Gastrocnemius medialis (tissue), 4 donors: Measurements from ENCODE around the gene KIF26B. TPM values are rescaled to one million over a fixed set of nuclear protein-coding genes. Genes with fewer than 3 reads are reported as not detected.

ENCODE experiments used
- ATAC-seq, 2 donors: fragments of 150-250 bp; one replicate each; pipeline ENCODE4 v1.9.1; 2016
- DNase-seq, 2 donors: peaks; one replicate each; pipeline ENCODE4 v3.0.0-alpha.2; 2019
- H3K27ac ChIP-seq, 4 donors: fragments of 200-600 bp; sonication (generic); 1 replicate in 1 of 4; 2 replicates in 3 of 4; pipeline ENCODE4 v1.5.1; 2016 to 2018; ENCODE audit warnings: mild to moderate bottlenecking in 2 of 4, moderate library complexity in 1 of 4
- H3K27me3 ChIP-seq, 3 donors: fragments of 200-600 bp; sonication (generic) in 2 of 3; 1 replicate in 1 of 3; 2 replicates in 2 of 3; pipeline versions ENCODE4 v1.5.1 to v1.6.0; 2016 to 2019; ENCODE audit warnings: mild to moderate bottlenecking in 1 of 3, moderate library complexity in 1 of 3
- H3K36me3 ChIP-seq, 2 donors: fragments of 200-600 bp; sonication (generic) in 1 of 2; one replicate each; pipeline ENCODE4 v1.5.1; 2017 to 2018
- H3K4me1 ChIP-seq, 2 donors: fragments of 200-600 bp; sonication (generic) in 1 of 2; one replicate each; pipeline ENCODE4 v1.5.1; 2016 to 2017; ENCODE audit warnings: mild to moderate bottlenecking in 2 of 2
- H3K4me3 ChIP-seq, 4 donors: fragments of 200-600 bp; sonication (generic) in 3 of 4; 1 replicate in 1 of 4; 2 replicates in 3 of 4; pipeline ENCODE4 v1.5.1; 2016 to 2019; ENCODE audit warnings: mild to moderate bottlenecking in 2 of 4
- H3K9me3 ChIP-seq, 3 donors: fragments of 200-600 bp; sonication (generic) in 2 of 3; 1 replicate in 1 of 3; 2 replicates in 2 of 3; pipeline ENCODE4 v1.5.1; 2016 to 2019
- CTCF ChIP-seq, 5 experiments: fragments of 450-650 bp in 3 of 5; fragments of 200-600 bp in 2 of 5; sonication (generic) in 2 of 5; IDR thresholded peaks in 4 of 5; conservative IDR thresholded peaks in 1 of 5; 1 replicate in 4 of 5; 2 replicates in 1 of 5; pipeline ENCODE4 v1.5.1; 2016 to 2019; ENCODE audit warnings: antibody characterized with exemption in 5 of 5, mild to moderate bottlenecking in 3 of 5, moderate library complexity in 3 of 5
- POLR2A ChIP-seq, 2 donors: fragments of 450-650 bp; IDR thresholded peaks; one replicate each; pipeline ENCODE4 v1.6.1; 2017; ENCODE audit warnings: antibody characterized with exemption in 2 of 2, mild to moderate bottlenecking in 2 of 2, moderate library complexity in 2 of 2
- in situ Hi-C, 4 donors: fragments of 200-750 bp; cut with MboI; loops; one replicate each; pipeline versions ENCODE4 v1.15.0 to v1.8.0; 2017; ENCODE audit warnings: low sequenced_read_pairs in 4 of 4
- intact Hi-C: fragments of 100-400 bp; cut with DNase I; formaldehyde crosslinking; loops from one replicate; pipeline ENCODE4 v1.15.1; 2023; ENCODE audit warnings: low total_unique reads
- total RNA-seq, 4 donors: library from RNA; depleted of rRNA; stranded (reverse); fragments of >200 nt; gene quantifications; one replicate each; pipeline versions ENCODE4 v1.1.0 to v1.2.3, GENCODE V29; 2016

Gene KIF26B
- total RNA-seq, 4 donors from 2014 or later = 0.02 to 0.20 (median 0.10) TPM; not detected in 1

DNA sequence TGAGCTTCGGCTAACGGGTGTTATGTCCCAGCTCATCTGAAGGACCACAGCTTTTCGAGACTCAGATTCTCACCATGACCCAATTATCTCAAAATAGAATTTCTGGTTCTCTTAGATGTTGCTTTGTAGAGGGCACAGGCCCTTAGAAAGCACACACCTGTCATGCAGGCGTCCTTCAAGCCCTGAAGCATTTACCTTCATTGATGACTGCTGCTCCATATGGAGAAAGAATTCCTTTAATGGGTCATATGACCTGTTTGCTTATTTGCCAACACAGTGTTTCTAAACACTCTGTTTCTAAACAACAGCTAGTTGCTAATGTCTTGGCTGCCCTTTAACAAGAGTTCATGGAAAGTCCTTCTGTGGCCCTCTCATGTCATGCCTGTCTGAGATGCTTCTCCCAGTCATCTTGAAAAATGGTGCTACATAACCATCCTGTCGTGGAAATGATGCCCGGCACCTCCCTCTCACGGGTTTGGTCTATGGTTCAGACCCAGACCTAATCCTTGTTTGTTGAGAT is 495.7 kb downstream of the KIF26B start:
- H3K36me3 ChIP-seq = no peaks in the 10 kb centered on the region
- TF ChIP-seq CTCF (IDR thresholded peaks at IDR 0.05 in 4 of 5, conservative IDR thresholded peaks at IDR 0.05 in 1 of 5) (no peak), POLR2A (IDR thresholded peaks at IDR 0.05) (no peak)
- intact Hi-C loops = no loop called here
- no peaks in the 10 kb centered on the region for H3K27me3 ChIP-seq
- DNase-seq (no peak), ATAC-seq (no peak)
- H3K4me1 ChIP-seq = no peaks in the 10 kb centered on the region
- H3K27ac ChIP-seq = no peak overlapping the region
- H3K4me3 ChIP-seq = no peak overlapping the region
- in situ Hi-C loops = no loop called here
- H3K9me3 ChIP-seq = no peaks in the 10 kb centered on the region

DNA sequence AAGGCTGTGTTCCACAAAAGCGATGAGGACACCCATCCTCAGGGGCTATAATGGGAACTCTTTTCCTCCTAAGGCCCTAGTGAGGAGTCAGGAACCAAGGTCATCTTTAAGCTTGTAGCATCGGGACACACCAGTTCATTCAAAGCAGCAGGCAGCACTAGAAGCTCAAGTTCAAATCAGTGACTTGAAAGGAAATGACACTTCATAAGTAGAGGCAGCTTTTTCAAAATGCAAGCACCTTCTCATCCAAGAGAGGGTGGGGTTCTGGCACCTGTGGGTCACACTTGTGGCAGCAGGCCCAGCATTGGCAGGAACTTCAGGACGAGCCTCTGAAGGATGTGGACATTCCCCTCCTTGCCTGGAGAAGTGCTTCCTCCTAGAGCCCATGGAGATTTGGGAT is 496.3 kb downstream of the KIF26B start:
- Histone ChIP-seq H3K27me3 (no peaks in the 10 kb centered on the region), H3K36me3 (no peaks in the 10 kb centered on the region), H3K27ac (no peak overlapping the region), H3K4me3 (no peak overlapping the region), H3K9me3 (no peaks in the 10 kb centered on the region), H3K4me1 (no peaks in the 10 kb centered on the region)
- no peak for TF ChIP-seq POLR2A (IDR thresholded peaks at IDR 0.05)
- no peak for TF ChIP-seq CTCF (IDR thresholded peaks at IDR 0.05 in 4 of 5, conservative IDR thresholded peaks at IDR 0.05 in 1 of 5)
- no peak for DNase-seq
- no peak for ATAC-seq
- in situ Hi-C loops (no loop called here), intact Hi-C loops (no loop called here)

DNA sequence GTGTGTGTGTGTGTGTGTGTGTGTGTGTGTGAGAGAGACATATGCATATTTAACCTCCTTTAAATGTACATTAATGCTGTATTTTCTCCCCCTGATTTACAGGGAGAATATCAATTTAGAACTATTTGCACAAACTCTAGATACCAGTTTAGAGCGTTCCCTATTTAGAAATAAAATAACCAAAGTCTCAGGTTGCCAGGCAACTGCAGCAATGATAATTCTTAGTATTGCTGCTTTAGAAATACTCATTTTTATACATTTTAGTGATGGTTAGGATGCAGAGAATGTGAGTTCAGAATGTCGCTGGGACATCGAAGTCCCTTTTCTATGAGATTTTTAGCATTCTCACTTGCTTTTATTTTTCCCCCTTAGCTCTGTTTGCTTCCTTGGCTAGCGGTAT is 497.3 kb downstream of the KIF26B start:
- H3K9me3 ChIP-seq = no peaks in the 10 kb centered on the region
- in situ Hi-C loops = no loop called here
- H3K4me1 ChIP-seq = no peaks in the 10 kb centered on the region
- no peak overlapping the region for H3K4me3 ChIP-seq
- H3K36me3 ChIP-seq = no peaks in the 10 kb centered on the region
- TF ChIP-seq POLR2A (IDR thresholded peaks at IDR 0.05) (no peak), CTCF (IDR thresholded peaks at IDR 0.05 in 4 of 5, conservative IDR thresholded peaks at IDR 0.05 in 1 of 5) (no peak)
- ATAC-seq (no peak), DNase-seq (no peak)
- no peaks in the 10 kb centered on the region for H3K27me3 ChIP-seq
- no peak overlapping the region for H3K27ac ChIP-seq
- intact Hi-C loops = no loop called here

DNA sequence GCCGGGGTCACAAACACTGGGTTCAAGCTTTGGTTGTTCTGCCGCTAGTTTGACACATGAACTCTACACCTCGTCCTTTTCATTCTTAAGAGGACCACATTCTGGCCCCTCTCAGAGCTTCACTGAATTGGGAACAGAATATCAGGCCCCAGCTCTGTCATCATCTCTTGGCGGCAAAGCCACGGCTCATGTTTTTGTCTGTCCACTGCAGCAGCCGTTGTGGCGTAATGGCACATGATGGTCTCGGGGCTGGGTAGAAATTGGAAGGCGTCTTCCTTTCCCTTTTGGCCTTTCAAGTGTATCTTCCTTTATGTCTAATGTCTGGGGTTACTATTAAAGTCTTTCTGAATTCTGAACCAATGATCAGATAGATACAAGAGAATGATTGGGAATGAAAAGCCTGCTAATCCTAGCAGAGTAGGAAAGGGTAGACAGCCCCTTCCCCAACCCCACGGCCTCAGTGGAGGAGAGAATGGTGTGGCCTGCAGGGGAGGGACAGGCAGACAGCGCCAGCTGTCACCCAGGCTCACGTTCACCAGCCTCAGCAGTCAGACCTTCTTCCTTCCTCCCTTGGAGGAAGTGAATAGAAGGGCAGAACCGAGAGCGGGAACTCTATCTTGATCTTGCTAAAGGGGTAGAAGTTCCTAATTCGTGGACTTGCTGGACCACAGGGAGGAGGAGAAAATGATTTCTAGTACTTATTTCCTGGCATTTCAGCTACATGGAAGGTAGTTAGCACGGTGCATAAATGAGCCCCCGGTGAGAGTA is 498.1 kb downstream of the KIF26B start:
- intact Hi-C loops = no loop called here
- no peak for TF ChIP-seq POLR2A (IDR thresholded peaks at IDR 0.05)
- TF ChIP-seq CTCF (IDR thresholded peaks at IDR 0.05 in 4 of 5, conservative IDR thresholded peaks at IDR 0.05 in 1 of 5) = no peak
- no peaks in the 10 kb centered on the region for H3K27me3 ChIP-seq

More for the DNA sequence above, 498.1 kb downstream of the KIF26B start:
- in situ Hi-C loops = no loop called here
- Histone ChIP-seq H3K9me3 (no peaks in the 10 kb centered on the region), H3K27ac (peak overlapping the region in 1 of 4 donors; percentile 27), H3K4me3 (no peak overlapping the region), H3K4me1 (no peaks in the 10 kb centered on the region), H3K36me3 (no peaks in the 10 kb centered on the region)
- DNase-seq = peak in 1 of 2 donors; percentile 52
- peak in 1 of 2 donors; percentile 88 for ATAC-seq
